Frontal cortex (tissue), 1 donor: Measurements from ENCODE around the gene SUPT7L. TPM values are rescaled to one million over a fixed set of nuclear protein-coding genes. Genes with fewer than 3 reads are reported as not detected.

ENCODE experiments used
- small RNA-seq: library from RNA; depleted of rRNA; stranded (forward); fragments of <200 nt; gene quantifications from one replicate; pipeline ENCODE3, GENCODE V24; 2014
- total RNA-seq: library from RNA; depleted of rRNA; stranded (reverse); fragments of >200 nt; gene quantifications from one replicate; pipeline ENCODE4 v1.2.3, GENCODE V29; 2014

SUPT7L gene
- total RNA-seq, 1 donor from 2014 or later: 24.5 TPM

Small RNAs within 50 kb of the gene (small RNA-seq; reads per million reads assigned to genes)
- not detected for gene RF00340

Other genes starting within 250 kb of the SUPT7L start
- 68.9 TPM for gene NRBP1, start 235.0 kb downstream of the SUPT7L start, total RNA-seq
- gene KRTCAP3, start 221.2 kb downstream of the SUPT7L start, total RNA-seq: not detected
- gene IFT172, start 173.9 kb downstream of the SUPT7L start, total RNA-seq: 36.3 TPM
- gene FNDC4, start 168.4 kb downstream of the SUPT7L start, total RNA-seq: 45.7 TPM
- 1.6 TPM for gene GCKR, start 166.8 kb downstream of the SUPT7L start, total RNA-seq
- 49.3 TPM for gene ZNF512, start 80.6 kb downstream of the SUPT7L start, total RNA-seq
- gene CCDC121, start 34.6 kb downstream of the SUPT7L start, total RNA-seq: 3.7 TPM
- gene GPN1, start 34.6 kb downstream of the SUPT7L start, total RNA-seq: 31.4 TPM
- 33.4 TPM for gene SLC4A1AP, start 275 bp upstream of the SUPT7L start, total RNA-seq
- 56.7 TPM for gene MRPL33, start 108.1 kb upstream of the SUPT7L start, total RNA-seq
- 3.7 TPM for gene RBKS, start 226.8 kb upstream of the SUPT7L start, total RNA-seq
- gene BABAM2, start 227.1 kb upstream of the SUPT7L start, total RNA-seq: 14.7 TPM